Measurements from ENCODE around the gene TNNT1.

The TNNT1 gene

GRCh38 chr19:55106591-55106990 is 42.4 kb downstream of the TNNT1 start:
- DNase-seq = no peak

GRCh38 chr19:55105237-55105636 is 43.8 kb downstream of the TNNT1 start:
- DNase-seq = no peak

DNA sequence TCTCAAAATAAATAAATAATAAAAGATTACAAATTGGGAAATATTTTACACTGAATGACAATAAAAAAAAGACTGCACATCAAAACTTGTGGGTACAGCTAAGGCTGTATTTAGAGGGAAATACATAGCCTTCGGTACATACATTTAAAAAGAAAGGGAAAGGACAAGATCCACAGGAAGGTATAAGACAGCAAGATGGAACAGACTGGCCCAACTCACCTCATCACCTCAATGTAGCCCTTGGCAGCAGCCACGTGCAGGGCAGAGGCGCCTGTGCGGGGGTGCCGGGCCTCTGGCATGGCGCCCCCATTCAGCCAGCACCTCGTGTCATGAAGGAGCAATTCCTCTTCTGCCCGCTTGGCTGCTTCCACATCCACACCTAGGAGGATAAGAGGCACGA is 45.8 kb downstream of the TNNT1 start:
- DNase-seq = no peak

- DNase-seq = no peak
Observed at GRCh38 chr19:55101261-55101660, 47.7 kb downstream of the TNNT1 start.

DNA sequence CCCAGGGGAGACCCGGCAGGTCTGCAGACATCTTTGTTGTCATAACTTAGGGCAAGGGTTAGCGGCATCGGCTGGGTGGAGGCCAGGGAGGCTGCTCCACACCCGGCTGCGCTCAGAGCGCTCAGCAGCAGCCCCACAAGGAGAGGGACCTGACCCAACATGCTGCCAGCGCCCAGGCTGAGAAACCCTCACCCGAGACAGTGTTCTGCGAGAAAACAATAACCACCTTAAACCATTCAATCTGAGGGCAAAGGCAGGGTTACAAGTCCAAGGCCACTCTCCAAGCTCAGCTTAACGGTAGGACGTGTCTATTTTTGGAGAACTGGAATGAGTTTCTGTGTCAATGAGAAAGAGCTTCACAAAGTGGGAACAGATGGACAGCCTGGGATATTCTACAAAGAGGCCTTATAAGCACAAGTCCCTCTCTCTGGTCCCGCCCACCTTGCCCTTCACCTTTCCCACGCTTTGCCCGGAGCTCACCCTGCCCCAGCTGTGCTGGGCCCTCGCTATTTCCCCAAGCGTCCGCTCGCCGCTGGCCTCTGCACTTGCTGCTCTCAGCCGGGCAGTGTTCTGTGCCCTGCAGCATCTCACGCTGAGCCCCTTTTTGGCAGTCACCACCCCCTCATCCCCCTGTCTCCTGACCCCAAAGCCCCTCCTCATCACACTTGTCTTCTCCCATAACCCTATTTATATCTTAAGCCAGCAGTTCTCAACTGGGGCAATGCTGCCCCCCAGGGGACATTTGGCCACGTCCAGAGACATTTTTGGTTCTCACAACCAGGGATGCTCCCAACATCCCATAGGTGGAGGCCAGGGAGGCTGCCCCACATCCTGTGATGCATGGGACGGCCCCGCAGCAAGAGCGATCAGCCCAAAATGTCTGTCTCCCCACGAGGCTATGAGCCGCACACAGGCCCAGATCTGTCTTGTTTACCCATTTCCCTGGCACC is 49.2 kb downstream of the TNNT1 start:
- no peak for DNase-seq

- no peak for DNase-seq
Observed at GRCh38 chr19:55098716-55099556, 50.1 kb downstream of the TNNT1 start.

GRCh38 chr19:55097864-55098715 is 50.9 kb downstream of the TNNT1 start:
- no peak for DNase-seq

GRCh38 chr19:55096061-55096701 is 52.8 kb downstream of the TNNT1 start:
- DNase-seq = no peak

DNA sequence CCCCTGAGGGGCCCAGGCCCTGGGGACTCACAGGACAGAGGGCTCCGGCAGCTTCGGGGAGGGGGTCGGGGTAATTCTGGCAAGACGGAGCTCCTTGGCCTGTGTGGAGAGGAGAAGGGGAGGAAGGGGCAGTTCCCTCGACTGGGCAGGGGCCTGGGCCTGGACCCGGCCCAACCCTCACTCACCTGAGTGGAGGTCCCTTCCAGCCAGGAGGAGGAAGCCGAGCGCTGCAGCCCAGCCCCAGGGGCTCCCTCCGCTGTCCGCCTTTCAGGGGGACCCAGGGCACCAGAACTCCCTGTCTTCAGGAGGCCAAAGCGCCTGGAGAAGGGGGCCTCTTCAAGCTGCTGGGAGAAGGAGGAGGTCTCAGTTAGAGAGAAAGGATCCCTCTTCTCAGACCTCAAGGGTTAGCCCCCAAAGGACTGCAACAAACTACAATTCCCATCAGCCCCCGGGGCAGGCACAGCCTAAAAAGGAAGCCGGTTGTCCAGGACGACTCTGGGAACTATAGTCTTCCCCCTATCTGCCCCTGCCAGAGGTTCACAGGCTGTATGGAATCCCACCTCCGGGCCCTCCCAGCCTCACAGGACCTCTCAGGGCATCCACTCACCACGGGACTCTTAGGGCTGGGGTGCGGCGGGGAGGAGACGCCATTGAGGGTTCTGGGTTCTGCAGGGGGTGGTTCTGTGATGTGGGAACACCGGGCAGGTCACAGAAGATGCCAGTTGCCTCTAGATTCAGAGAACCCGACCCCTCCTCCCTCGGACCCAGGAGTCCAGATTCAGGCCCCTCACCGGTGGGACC is 53.5 kb downstream of the TNNT1 start:
- no peak for DNase-seq

GRCh38 chr19:55094456-55095259 is 54.3 kb downstream of the TNNT1 start:
- DNase-seq = no peak

- DNase-seq = no peak
Observed at GRCh38 chr19:55092423-55093318, 56.3 kb downstream of the TNNT1 start.

DNA sequence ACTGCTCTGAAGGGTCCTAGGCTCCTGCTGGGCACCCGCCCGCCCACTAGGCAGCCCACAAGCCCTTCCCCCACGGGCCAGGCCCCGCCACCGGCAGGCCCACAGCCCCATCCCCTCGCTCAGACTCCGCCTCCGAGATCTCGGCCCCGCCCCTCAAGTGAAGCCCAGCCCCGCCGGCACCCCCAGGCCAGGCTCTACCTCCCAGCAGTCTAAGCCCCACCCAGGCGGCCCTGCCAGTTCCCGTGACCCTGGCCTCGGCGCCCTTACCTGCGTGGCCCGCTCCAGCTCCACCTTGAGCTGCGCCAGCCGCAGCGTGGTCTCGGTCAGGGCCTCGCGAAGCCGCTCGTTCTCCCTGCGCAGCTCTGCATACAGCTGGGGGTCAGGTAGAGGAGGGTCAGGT is 57.1 kb downstream of the TNNT1 start:
- DNase-seq = no peak

- DNase-seq = no peak
Observed at GRCh38 chr19:55091126-55091910, 57.7 kb downstream of the TNNT1 start.

- no peak for DNase-seq
Observed at GRCh38 chr19:55090564-55090963, 58.4 kb downstream of the TNNT1 start.

- DNase-seq = no peak
Observed at GRCh38 chr19:55089342-55089944, 59.6 kb downstream of the TNNT1 start.

DNA sequence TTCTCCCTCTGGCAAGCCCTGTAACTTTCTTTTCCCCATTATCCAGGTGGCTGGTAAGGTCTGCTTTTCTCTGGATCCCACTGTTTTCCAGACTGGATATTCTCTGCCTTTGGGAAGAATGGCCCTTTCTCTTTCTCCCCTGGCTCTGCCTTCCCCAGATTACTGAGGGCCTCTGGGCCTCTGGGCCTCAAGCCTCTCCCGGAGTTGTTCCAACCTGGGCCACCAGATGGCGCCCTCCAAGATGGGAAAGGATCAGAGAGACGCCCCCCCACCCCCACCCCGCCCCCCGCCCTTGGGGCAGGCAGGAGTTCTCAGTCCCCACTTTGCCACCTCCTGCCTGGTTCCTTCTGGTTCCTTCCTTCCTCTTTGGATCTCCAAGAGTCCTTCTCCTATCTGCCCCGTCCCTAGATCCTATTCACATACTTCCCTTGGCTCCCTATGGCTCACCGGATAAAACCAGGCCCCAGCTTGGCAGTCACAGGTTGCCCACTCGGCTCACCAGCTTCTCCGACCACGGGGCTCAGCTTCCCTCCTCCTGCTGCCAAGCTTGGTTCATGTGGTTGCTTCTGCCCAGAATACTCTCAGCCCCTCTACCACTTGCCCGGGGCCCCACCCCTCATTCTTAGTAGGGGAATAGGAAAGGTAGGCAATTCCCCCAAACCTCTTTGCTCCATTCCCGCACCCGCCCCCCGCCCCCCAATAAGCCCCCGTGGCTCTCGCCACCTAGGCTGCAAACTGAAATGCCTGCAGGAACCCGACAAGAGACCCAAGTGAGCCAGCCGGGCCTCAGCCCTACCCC is 60.3 kb downstream of the TNNT1 start:
- peak; percentile 20 for DNase-seq

DNA sequence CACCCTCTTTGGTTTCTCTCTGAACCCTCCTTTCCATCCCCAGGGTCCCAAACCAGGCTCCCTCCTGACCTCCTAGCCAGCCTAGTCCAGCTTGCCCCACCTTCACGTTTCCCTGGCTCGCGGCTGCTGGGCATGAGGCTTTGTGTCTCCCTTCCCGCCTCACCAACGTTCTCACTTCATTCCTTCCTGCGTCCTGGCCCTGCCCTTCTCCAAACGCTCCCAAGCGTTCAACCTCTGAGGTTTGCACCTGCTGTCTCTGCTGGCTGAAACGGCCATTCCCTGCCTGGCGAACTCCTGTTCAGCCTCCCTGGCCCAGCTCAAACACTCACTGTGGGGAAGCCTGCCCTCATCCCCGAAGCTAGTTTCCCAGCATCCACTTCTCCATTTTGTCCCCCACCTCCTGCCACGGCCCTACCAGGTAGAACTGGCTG is 61.0 kb downstream of the TNNT1 start:
- no peak for DNase-seq
